A673 (cell line): ENCODE results near the gene SHOC2. TPM values are rescaled to one million over a fixed set of nuclear protein-coding genes. Genes with fewer than 3 reads are reported as not detected.

ENCODE experiments used
- BruUV-seq: library from RNA; stranded (reverse); fragments of 400-500 nt; replicated peaks from 2 replicates; lab custom pipeline; 2021; lab: Mats Ljungman, UMichigan
- CTCF ChIA-PET: fragments of 300-600 bp; sonication (Branson Sonifier 250); formaldehyde crosslinking; loops from one replicate; lab custom pipeline; 2022; ENCODE audit warnings: antibody characterized with exemption; lab: Charles Lee
- POLR2A ChIA-PET: fragments of 300-600 bp; sonication (Branson Sonifier 250); formaldehyde crosslinking; loops from one replicate; lab custom pipeline; 2022; ENCODE audit warnings: antibody characterized with exemption; ENCODE audit not compliant: low non-redundant PET; lab: Charles Lee
- DNase-seq: peaks from one replicate; pipeline ENCODE4 v3.0.0-alpha.2; 2015; ENCODE audit warnings: low spot score
- H3K27ac ChIP-seq: fragments of 200-600 bp; sonication (generic); 2 replicates; pipeline ENCODE4 v1.5.1; 2016; ENCODE audit warnings: mixed run types, low read depth, mild to moderate bottlenecking, mixed read lengths, antibody characterized with exemption, low read length; ENCODE audit not compliant: poor library complexity, severe bottlenecking
- H3K27me3 ChIP-seq: fragments of 200-600 bp; sonication (generic); replicated peaks from 2 replicates; pipeline ENCODE4 v1.6.1; 2017; ENCODE audit warnings: mixed run types, low read depth, mild to moderate bottlenecking, mixed read lengths, antibody characterized with exemption, low read length; ENCODE audit not compliant: insufficient read depth, poor library complexity
- H3K36me3 ChIP-seq: fragments of 200-600 bp; sonication (generic); 2 replicates; pipeline ENCODE4 v1.6.1; 2016; ENCODE audit warnings: mixed run types, mild to moderate bottlenecking, mixed read lengths, antibody characterized with exemption, low read length; ENCODE audit not compliant: insufficient read depth, poor library complexity, severe bottlenecking
- H3K4me1 ChIP-seq: fragments of 200-600 bp; sonication (generic); 2 replicates; pipeline ENCODE4 v1.6.1; 2017; ENCODE audit warnings: mixed run types, mild to moderate bottlenecking, mixed read lengths, antibody characterized with exemption, low read length; ENCODE audit not compliant: insufficient read depth, poor library complexity, severe bottlenecking
- H3K4me3 ChIP-seq: fragments of 200-600 bp; sonication (generic); 2 replicates; pipeline ENCODE4 v1.5.1; 2016; ENCODE audit warnings: low read depth, mixed run types, mild to moderate bottlenecking, mixed read lengths, low read length; ENCODE audit not compliant: poor library complexity, severe bottlenecking
- H3K9me3 ChIP-seq: fragments of 200-600 bp; sonication (generic); 2 replicates; pipeline ENCODE4 v1.6.1; 2016; ENCODE audit warnings: mixed run types, low read depth, mild to moderate bottlenecking, mixed read lengths, antibody characterized with exemption, low read length; ENCODE audit not compliant: poor library complexity, severe bottlenecking
- EZH2 ChIP-seq: fragments of 200-600 bp; sonication (generic); IDR thresholded peaks from 2 replicates; pipeline ENCODE4 v1.6.1; 2017; ENCODE audit warnings: borderline replicate concordance, low read depth, mild to moderate bottlenecking, mixed read lengths, antibody characterized with exemption, low read length; ENCODE audit not compliant: poor library complexity, severe bottlenecking
- intact Hi-C: fragments of 100-400 bp; cut with micrococcal nuclease; formaldehyde crosslinking; loops from one replicate; pipeline ENCODE4 v1.10.0; 2022; ENCODE audit not compliant: unreplicated experiment
- total RNA-seq: library from RNA; stranded (reverse); gene quantifications from 2 replicates; pipeline ENCODE4 v1.2.3, GENCODE V29; 2021
- TF ChIP-seq, protein P1 (sequence below): fragments of 300-800, 200-600 bp; sonication (generic); conservative IDR thresholded peaks from 2 replicates; pipeline ENCODE4 v1.5.1; 2017; ENCODE audit warnings: low read depth, mild to moderate bottlenecking, antibody characterized with exemption, low read length, moderate library complexity, mixed read lengths

The SHOC2 gene
- total RNA-seq, 1 experiment from 2014 or later = 37.6 TPM

DNA sequence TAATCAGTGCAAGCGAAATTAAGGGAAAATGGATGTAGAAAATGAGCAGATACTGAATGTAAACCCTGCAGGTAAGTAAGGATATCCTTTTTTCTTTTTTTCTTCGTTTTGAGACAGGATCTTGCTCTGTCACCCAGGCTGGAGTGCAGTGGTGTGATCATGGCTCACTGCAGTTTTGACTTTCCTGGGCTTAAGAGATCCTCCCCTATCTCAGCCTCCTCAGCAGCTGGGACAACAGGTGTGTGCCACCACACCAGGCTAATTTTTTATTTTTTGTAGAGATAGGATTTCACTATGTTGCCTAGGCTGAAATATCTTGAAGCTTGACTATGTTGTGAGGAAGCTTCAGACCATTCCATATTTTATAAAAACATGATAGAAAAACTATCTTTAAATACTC is 43.4 kb upstream of the SHOC2 start:
- no peak overlapping the region for H3K4me3 ChIP-seq
- no TSS peak for BruUV-seq
- ChIA-PET POLR2A (no interaction called here), CTCF (no interaction called here)
- intact Hi-C loops = no loop called here
- TF ChIP-seq EZH2 = no peak
- TF ChIP-seq, protein P1, sequence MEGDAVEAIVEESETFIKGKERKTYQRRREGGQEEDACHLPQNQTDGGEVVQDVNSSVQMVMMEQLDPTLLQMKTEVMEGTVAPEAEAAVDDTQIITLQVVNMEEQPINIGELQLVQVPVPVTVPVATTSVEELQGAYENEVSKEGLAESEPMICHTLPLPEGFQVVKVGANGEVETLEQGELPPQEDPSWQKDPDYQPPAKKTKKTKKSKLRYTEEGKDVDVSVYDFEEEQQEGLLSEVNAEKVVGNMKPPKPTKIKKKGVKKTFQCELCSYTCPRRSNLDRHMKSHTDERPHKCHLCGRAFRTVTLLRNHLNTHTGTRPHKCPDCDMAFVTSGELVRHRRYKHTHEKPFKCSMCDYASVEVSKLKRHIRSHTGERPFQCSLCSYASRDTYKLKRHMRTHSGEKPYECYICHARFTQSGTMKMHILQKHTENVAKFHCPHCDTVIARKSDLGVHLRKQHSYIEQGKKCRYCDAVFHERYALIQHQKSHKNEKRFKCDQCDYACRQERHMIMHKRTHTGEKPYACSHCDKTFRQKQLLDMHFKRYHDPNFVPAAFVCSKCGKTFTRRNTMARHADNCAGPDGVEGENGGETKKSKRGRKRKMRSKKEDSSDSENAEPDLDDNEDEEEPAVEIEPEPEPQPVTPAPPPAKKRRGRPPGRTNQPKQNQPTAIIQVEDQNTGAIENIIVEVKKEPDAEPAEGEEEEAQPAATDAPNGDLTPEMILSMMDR = no peak
- DNase-seq = no peak
- H3K27me3 ChIP-seq = no peaks in the 10 kb centered on the region
- peaks cover 3% of the 10 kb centered on the region for H3K4me1 ChIP-seq
- H3K36me3 ChIP-seq = no peaks in the 10 kb centered on the region
- no peak overlapping the region for H3K27ac ChIP-seq
- no peaks in the 10 kb centered on the region for H3K9me3 ChIP-seq

DNA sequence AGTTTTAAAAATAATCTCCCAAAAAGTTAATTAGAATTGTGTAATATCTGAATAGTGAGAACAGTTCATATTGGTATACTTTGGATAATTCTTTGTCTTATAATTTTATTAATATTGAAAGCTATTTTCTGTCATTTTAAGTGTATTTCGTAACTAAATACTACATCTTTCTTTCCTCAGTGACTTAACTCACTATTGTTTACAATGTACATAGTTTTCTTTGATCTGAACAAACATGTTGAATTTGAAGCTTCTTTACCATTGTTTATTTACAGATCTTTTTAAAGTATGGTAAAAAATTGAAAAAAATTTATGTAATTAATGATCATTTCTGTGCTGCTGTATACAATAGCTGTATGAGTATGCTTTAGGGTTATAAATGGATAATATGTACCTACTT is 42.6 kb upstream of the SHOC2 start:
- BruUV-seq = no TSS peak
- no peaks in the 10 kb centered on the region for H3K27me3 ChIP-seq
- no peak overlapping the region for H3K4me3 ChIP-seq
- no peaks in the 10 kb centered on the region for H3K36me3 ChIP-seq
- ChIA-PET POLR2A (no interaction called here), CTCF (no interaction called here)
- TF ChIP-seq, protein P1 = no peak
- no peak for TF ChIP-seq EZH2
- peaks cover 3% of the 10 kb centered on the region for H3K4me1 ChIP-seq
- intact Hi-C loops = no loop called here
- H3K27ac ChIP-seq = no peak overlapping the region
- no peaks in the 10 kb centered on the region for H3K9me3 ChIP-seq
- no peak for DNase-seq

DNA sequence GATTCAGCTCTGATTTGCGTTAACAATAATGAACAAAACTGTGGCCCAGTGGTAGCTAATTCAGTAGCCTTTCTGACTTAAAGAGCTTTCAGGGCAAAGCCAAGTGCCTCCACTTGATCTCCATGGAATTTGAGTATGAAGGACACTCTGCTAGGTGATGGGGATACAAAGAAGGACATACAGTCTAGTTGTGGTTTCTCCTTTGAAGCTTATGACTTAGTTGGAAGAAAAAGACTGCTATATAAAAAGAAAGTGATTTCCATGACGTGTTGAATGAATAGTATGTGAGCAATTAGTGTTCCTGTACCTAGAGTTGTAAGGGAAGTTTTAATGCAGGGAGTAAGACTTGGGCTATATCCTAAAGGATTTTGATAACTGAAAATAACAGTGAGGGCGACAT is 39.4 kb upstream of the SHOC2 start:
- H3K36me3 ChIP-seq = peaks cover 4% of the 10 kb centered on the region
- no TSS peak for BruUV-seq
- no peaks in the 10 kb centered on the region for H3K4me1 ChIP-seq
- CTCF ChIA-PET = no interaction called here
- intact Hi-C loops = no loop called here
- no peak overlapping the region for H3K27ac ChIP-seq
- H3K4me3 ChIP-seq = no peak overlapping the region
- POLR2A ChIA-PET = interaction anchor here (0.5 kb wide), 1 partner anchor 822 kb away, joined by 3 read pairs; no protein-coding TSS in a partner anchor
- no peak for TF ChIP-seq EZH2
- TF ChIP-seq, protein P1 = no peak
- no peaks in the 10 kb centered on the region for H3K27me3 ChIP-seq
- no peak for DNase-seq
- no peaks in the 10 kb centered on the region for H3K9me3 ChIP-seq
